OCI-LY7 (cell line): ENCODE results near the gene SCTR.

Source experiments
- CTCF ChIP-seq: fragments of 200-600 bp; sonication (generic); conservative IDR thresholded peaks from 2 replicates; pipeline ENCODE4 v1.5.1; 2014; ENCODE audit warnings: mild to moderate bottlenecking, antibody characterized with exemption, low read length, moderate library complexity, mixed read lengths
- EZH2phosphoT487 ChIP-seq: fragments of 200-600 bp; sonication (generic); IDR thresholded peaks from 2 replicates; pipeline ENCODE4 v1.6.1; 2018; ENCODE audit warnings: low read depth, borderline replicate concordance, mild to moderate bottlenecking, mixed run types, antibody characterized with exemption, low read length, moderate library complexity, mixed read lengths

GRCh38 chr2:119522671-119523070 lies 1.6 kb downstream of the SCTR start:
- TF ChIP-seq CTCF, result no peak
- no peak for TF ChIP-seq EZH2phosphoT487
